KBM-7 (cell line): ENCODE results near the gene CAVIN3.

Experiments
- DNase-seq: peaks from one replicate; pipeline ENCODE4 v3.0.0-alpha.2; 2015
- in situ Hi-C: fragments of 300-500 bp; cut with MboI; formaldehyde crosslinking; loops from 2 replicates; pipeline ENCODE4 v1.14.3; 2020; ENCODE audit warnings: low sequenced_read_pairs, low pct_unique_long_range_greater_than_20kb, mixed read lengths

CAVIN3 gene

GRCh38 chr11:6320411-6321155 lies at the start of gene CAVIN3:
Gene CAVIN3, minus strand, starts transcription at chr11:6320501. Its CDS starts 25 bp downstream, at chr11:6320476.
- in situ Hi-C loops: no loop called here
- no peak for DNase-seq

DNA sequence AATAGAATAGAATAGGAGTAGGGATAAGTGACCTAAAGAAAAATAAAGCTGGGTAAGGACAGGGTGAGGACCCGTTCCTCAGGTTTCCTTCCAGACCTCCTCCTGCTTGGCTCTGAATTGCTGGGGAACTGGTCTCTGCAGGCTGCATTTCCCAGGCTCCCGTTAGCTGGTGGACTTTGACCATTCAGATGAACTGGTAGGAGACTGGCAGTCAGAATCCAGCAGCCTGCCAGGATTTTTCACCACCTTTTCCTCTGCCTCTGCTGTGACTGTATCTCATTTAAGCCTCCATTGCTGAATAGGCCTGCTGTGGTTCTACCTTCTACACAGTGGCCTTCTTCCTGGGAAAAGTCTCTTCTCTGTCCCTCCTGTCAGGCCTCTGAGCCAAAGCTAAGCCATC lies 45.4 kb upstream of the CAVIN3 start:
- DNase-seq: no peak
- in situ Hi-C loops: no loop called here

DNA sequence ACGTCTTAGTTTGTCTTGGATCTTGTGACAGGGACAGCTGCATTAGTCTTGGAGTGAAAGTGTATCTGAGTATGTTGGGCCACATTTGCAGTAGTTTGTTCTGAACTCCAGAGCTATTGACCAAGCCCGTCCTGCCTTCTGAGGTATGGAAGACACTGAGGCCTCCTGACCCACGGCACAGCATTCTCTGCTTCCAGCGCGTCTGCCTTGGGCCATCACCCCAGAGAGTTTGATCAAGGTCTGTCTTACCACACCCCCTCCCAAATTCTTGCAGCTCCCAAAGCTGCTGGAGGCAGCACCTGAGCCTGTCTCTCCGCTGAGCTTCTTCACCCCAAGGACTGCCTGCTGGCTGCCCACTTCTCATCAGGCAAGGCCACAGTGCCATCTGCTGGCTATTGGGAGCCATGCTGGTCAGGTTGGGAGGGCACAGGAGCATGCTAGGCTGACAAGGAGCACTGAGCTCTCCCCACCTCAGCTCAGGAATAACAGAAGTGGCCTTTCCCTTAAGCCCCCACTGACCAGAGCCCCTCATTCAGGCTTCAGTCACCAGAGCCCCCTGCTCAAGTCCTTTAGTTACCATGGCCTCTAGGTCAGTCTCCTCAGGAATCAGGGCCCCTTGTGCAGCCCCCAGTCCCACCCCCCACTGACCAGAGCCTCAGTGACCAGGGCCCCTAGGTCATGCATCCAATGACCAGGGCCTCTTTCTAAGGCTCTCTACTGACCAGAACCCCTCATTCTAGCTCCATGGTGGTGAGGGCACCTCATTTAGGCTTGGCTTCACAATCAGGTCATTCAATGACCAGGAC lies 42.8 kb upstream of the CAVIN3 start:
- DNase-seq: peak; percentile 72
- in situ Hi-C loops: no loop called here

- in situ Hi-C loops: no loop called here
Observed at GRCh38 chr11:6362185-6362872, 42.0 kb upstream of the CAVIN3 start.

DNA sequence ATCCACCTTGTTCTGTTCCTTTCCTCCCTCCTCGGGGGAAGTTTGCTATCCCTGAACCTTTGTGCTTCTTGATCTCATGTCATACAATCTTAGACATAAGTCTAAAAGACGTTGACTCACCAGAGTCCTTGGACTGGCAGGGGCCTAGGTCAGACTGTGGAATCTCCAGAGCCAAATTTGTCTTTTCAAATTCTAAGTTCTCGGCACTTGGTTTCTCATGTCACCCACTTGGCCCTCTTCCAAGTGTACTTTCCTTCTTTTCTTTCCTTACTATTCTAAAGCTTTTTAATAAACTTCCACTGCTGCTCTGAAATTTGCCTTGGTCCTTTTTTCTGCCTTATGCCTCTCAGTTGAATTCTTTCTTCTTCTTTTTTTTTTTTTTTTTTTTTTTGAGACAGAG lies 39.9 kb upstream of the CAVIN3 start:
- DNase-seq: no peak
- in situ Hi-C loops: no loop called here

More at GRCh38 chr11:6362185-6362872, 42.0 kb upstream of the CAVIN3 start:
- DNase-seq: no peak

- DNase-seq: no peak
- in situ Hi-C loops: no loop called here
Observed at GRCh38 chr11:6357222-6357621, 36.9 kb upstream of the CAVIN3 start.

DNA sequence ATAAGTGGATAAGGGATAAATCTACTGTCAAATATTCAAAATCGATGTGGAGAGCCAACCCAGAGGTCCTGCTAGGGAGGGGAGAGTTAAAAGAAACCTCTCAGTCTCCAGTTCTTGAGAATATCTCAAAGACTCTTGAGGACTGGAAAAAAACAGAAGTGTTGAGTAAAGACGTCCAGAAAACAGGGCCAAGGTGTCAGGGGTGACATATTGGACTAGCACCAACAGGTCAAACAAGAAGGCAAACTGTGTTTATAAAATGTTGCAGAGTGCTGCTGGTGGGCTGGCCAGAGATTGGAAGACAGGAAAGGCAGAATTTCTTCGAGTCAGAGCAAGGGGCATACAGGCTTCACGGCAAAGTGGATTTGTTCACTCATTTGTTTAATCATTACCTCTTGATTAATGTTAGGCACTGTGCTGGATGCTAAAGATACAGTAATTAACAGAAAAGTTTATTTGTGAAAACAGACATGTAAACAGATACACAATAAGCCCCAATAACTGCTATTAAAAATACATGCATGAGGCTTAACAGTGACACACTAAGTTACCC lies 36.3 kb upstream of the CAVIN3 start:
- DNase-seq: no peak
- in situ Hi-C loops: no loop called here

DNA sequence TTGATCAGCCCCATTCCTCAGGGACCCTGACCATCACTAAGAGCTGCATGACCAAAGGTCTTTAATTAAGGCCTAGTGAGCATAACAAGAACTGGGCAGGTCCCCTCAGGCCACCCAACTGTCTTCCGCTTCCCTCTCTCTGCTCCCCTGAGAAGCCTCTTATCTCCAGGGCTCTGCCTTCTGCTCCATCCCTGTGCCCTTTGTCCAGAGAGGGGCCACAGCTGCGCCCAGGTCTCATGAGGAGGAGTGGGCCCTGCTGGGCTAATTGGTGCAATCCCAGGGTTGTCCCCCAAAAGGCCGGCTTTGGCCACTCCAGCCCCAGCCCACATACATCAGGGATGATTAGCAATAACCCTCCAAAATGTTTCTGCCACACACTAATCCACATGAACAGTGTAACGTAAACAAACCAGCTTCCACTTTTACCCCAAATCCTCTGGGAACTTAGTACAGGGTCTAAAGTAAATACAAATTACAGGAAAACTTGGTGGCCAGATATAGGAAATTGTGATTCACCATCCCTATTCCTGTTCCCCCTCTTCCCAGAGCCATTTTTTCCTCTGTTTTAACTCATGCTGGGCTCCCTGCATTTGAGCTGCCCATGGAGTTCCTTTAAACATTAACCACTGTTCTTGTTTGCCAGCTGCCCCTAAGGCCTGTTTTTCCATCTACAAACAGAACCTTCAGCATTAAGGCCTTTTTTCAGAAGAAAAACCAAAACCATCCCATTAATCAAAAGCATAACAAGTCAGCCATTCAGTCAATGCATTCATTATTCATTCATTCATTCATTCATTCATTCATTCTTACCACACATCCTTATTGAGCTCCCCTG lies 34.6 kb upstream of the CAVIN3 start:
- DNase-seq: no peak
- in situ Hi-C loops: no loop called here

DNA sequence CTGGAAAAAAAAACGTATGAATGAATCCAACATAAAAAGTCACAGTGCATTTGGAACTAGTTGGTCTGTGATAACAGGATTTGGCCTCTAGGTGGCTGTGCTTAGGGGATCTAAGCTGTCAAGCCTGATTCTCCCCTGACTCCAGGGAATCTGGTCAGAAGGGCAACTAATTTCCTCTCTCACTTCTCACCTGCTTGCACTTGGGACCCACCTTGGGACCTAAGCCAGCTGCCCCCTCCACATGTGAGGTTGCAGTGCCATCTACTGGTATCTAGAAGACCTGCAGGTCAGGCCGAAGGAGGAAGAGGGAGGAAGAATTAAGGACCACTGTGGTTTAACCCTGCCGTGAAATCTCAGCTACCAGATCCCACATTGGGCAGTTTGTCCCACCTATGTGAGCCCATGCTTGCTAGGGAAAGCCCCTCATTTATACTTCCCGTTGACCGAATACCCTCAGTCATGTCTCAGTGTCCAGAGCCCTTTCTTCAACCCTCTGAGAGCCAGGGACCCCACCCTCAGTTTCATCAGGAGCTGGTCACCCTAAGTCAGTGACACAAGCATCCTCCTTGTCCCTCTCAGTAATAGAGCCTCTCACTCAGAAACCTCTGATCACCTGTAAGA lies 33.2 kb upstream of the CAVIN3 start:
- in situ Hi-C loops: no loop called here
- DNase-seq: peak; percentile 49

DNA sequence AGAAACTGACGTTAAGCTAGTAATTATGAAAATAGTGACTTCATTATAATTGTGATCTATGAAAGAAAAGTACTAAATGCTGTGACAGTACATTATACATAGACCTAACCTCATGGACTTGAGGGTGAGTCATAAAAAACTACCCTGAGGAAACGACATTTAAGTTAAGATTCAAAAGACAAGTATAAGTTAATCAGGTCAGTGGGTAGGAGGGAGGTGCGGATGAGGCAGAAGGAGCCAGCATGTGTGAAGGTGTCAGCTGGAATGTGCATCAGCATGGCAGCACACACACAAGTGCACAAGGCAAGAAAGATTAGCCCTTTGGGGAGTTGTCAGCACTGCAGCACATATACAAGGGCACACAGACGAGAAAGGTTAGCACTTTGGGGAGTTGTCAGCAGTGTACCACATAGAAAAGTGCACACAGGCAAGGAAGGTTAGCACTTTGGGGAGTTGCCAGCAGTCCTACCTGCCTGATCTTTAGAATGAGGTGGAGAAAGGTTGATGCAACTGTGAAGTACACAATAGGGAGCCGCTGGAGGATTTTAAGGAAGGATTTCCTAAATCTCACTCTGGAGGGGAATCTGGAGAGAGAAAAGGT lies 31.6 kb upstream of the CAVIN3 start:
- in situ Hi-C loops: no loop called here

GRCh38 chr11:6350486-6350885 lies 30.2 kb upstream of the CAVIN3 start:
- in situ Hi-C loops: no loop called here
- no peak for DNase-seq

More for the DNA sequence above, 31.6 kb upstream of the CAVIN3 start:
- DNase-seq: no peak

- in situ Hi-C loops: no loop called here
Observed at GRCh38 chr11:6350043-6350442, 29.7 kb upstream of the CAVIN3 start.

GRCh38 chr11:6345366-6345765 lies 25.1 kb upstream of the CAVIN3 start:
- no peak for DNase-seq
- in situ Hi-C loops: loop anchor here (25.0 kb wide), 1 partner anchor 308 kb away; the partner anchor contains the start of gene OR56A1

More at GRCh38 chr11:6350043-6350442, 29.7 kb upstream of the CAVIN3 start:
- DNase-seq: no peak

GRCh38 chr11:6336293-6336692 lies 16.0 kb upstream of the CAVIN3 start:
- DNase-seq: no peak
- in situ Hi-C loops: loop anchor here (25.0 kb wide), 1 partner anchor 299 kb away; the partner anchor contains the start of gene OR56A1

- in situ Hi-C loops: loop anchor here (25.0 kb wide), 1 partner anchor 298 kb away; the partner anchor contains the start of gene OR56A1
- DNase-seq: no peak
Observed at GRCh38 chr11:6334806-6335205, 14.5 kb upstream of the CAVIN3 start.

- in situ Hi-C loops: loop anchor here (25.0 kb wide), 1 partner anchor 296 kb away; the partner anchor contains the start of gene OR56A1
- DNase-seq: no peak
Observed at GRCh38 chr11:6333095-6333494, 12.8 kb upstream of the CAVIN3 start.

DNA sequence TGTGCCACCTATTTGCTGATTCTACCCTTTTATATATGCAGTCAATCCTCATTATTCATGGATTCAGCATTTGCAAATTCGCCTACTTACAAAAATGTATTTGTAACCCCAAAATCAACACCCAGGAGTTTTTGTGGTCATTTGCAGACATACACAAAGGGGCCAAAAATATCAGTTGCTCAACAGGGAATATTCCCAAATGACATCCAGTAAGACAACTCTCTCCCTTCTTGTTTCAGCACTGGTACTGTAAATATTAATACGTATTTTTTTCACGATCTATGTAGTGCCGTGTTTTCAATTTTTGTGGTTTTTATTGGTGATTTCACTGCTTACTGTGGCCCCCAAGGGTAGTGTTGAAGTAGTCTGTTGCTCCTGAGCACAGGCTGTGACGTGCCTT lies 11.8 kb upstream of the CAVIN3 start:
- no peak for DNase-seq
- in situ Hi-C loops: loop anchor here (25.0 kb wide), 1 partner anchor 295 kb away; the partner anchor contains the start of gene OR56A1
